IMR-90 (cell line): ENCODE measurements around the gene ABR.

Experiments used
- CEBPB ChIP-seq: IDR thresholded peaks from 2 replicates; pipeline ENCODE4 v1.6.1; 2012; ENCODE audit warnings: low read depth, low read length, improper control_type of control experiment
- CTCF ChIP-seq: conservative IDR thresholded peaks from 2 replicates; pipeline ENCODE4 v1.5.1; 2012; ENCODE audit warnings: mild to moderate bottlenecking, low read depth, low read length, improper control_type of control experiment
- MAFK ChIP-seq: IDR thresholded peaks from 2 replicates; pipeline ENCODE4 v1.6.1; 2012; ENCODE audit warnings: low read depth, low read length, improper control_type of control experiment
- MXI1 ChIP-seq: IDR thresholded peaks from 2 replicates; pipeline ENCODE4 v1.6.1; 2012; ENCODE audit warnings: low read depth, mild to moderate bottlenecking, low read length, moderate library complexity, borderline replicate concordance
- POLR2A ChIP-seq: IDR thresholded peaks from 2 replicates; pipeline ENCODE4 v1.6.1; 2012; ENCODE audit warnings: mild to moderate bottlenecking, low read depth, low read length
- RAD21 ChIP-seq: IDR thresholded peaks from 2 replicates; pipeline ENCODE4 v1.6.1; 2012; ENCODE audit warnings: low read length, improper control_type of control experiment
- RFX5 ChIP-seq: IDR thresholded peaks from 2 replicates; pipeline ENCODE4 v1.8.0; 2012; ENCODE audit warnings: low read depth, mild to moderate bottlenecking, low read length, moderate library complexity
- SMC3 ChIP-seq: fragments of 150-350 bp; IDR thresholded peaks from 2 replicates; pipeline ENCODE4 v1.6.1; 2016; ENCODE audit warnings: low read depth, mild to moderate bottlenecking, antibody characterized with exemption, low read length, moderate library complexity
- USF2 ChIP-seq: fragments of 150-350 bp; IDR thresholded peaks from 2 replicates; pipeline ENCODE4 v1.6.1; 2017; ENCODE audit warnings: mild to moderate bottlenecking, antibody characterized with exemption, low read length, low read depth

- TF ChIP-seq CTCF: no peak
- no peak for TF ChIP-seq CEBPB
- no peak for TF ChIP-seq RAD21
- TF ChIP-seq POLR2A: no peak
- no peak for TF ChIP-seq MXI1
- TF ChIP-seq MAFK: no peak
- no peak for TF ChIP-seq RFX5
- TF ChIP-seq SMC3: no peak
- no peak for TF ChIP-seq USF2
These were observed 142.9 kb downstream of the ABR start for GRCh38 chr17:1036845-1037237.
